ENCODE data around the gene PTPRK.

GRCh38 chr6:128250370-128251070 lies 269.9 kb downstream of the PTPRK start:
- TF ChIP-seq CTCF (IDR thresholded peaks at IDR 0.05) (no peak), EZH2 (IDR thresholded peaks at IDR 0.05; ENCODE audit: borderline replicate concordance, insufficient read depth, low read depth, low read length, poor library complexity, severe bottlenecking) (no peak)
